ENCODE measurements around the gene PSIP1. TPM values are rescaled to one million over a fixed set of nuclear protein-coding genes. Genes with fewer than 3 reads are reported as not detected.

Gene PSIP1
- total RNA-seq, 1 experiment from 2014 or later = 56.2 TPM

DNA sequence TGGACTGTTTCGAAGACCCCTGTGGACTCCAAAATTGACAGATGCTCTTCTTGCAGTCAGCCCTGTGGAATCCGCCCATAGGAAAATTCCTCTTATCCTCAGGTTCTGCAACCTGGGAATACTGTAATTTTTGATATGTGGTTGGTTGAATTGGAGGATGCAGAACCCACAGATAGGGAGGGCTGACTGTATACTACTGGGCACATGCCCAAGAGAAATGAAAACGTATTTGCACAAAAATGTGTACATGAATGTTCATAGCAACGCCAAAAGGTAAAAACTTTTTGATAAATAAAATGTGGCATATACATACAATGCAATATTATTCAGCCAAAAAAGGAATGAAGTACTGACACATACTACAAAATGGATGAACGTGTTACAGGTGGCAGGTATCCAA is 90.0 kb downstream of the PSIP1 start:
- CTCF ChIA-PET = no interaction called here
- H3K27me3 Mint-ChIP-seq (ENCODE audit: unreplicated experiment) = no peaks in the 10 kb centered on the region
- H3K27ac Mint-ChIP-seq (ENCODE audit: unreplicated experiment) = no peak overlapping the region
- no peak overlapping the region for H3K4me3 Mint-ChIP-seq (ENCODE audit: low read depth, unreplicated experiment)
- TF ChIP-seq, protein P1, sequence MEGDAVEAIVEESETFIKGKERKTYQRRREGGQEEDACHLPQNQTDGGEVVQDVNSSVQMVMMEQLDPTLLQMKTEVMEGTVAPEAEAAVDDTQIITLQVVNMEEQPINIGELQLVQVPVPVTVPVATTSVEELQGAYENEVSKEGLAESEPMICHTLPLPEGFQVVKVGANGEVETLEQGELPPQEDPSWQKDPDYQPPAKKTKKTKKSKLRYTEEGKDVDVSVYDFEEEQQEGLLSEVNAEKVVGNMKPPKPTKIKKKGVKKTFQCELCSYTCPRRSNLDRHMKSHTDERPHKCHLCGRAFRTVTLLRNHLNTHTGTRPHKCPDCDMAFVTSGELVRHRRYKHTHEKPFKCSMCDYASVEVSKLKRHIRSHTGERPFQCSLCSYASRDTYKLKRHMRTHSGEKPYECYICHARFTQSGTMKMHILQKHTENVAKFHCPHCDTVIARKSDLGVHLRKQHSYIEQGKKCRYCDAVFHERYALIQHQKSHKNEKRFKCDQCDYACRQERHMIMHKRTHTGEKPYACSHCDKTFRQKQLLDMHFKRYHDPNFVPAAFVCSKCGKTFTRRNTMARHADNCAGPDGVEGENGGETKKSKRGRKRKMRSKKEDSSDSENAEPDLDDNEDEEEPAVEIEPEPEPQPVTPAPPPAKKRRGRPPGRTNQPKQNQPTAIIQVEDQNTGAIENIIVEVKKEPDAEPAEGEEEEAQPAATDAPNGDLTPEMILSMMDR (IDR thresholded peaks at IDR 0.05; ENCODE audit: unreplicated experiment) = no peak
- BruUV-seq (replicated peaks) = no TSS peak
- H3K9me3 Mint-ChIP-seq (ENCODE audit: low read depth, unreplicated experiment) = no peaks in the 10 kb centered on the region
- peaks cover 25% of the 10 kb centered on the region for H3K36me3 Mint-ChIP-seq (ENCODE audit: insufficient read depth, unreplicated experiment)
- H3K4me1 Mint-ChIP-seq (ENCODE audit: low read depth, unreplicated experiment) = peaks cover 24% of the 10 kb centered on the region
- intact Hi-C loops (cut with micrococcal nuclease; ENCODE audit: unreplicated experiment) = no loop called here
- no peak for DNase-seq

DNA sequence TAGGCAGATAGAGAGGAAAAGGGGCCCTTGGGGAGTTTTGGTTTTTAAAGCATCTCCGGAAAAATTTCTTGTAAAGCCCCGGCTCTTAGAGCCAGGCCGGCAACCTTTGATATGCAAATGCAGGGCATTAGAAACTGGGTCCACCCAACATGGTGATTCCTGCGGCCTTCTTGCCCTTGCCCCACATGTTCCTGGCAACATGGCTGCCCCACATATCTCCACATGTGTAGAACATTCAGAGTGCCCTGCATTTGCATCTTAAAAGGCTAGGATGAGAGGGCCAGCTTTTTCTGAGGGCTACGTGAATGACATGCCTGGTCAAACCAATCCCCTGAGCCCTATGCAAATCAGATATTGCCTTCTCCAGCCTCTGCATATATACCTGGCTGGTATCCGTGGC is 93.1 kb downstream of the PSIP1 start:
- TF ChIP-seq, protein P1 (IDR thresholded peaks at IDR 0.05; ENCODE audit: unreplicated experiment) = no peak
- Mint-ChIP-seq H3K4me1 (ENCODE audit: low read depth, unreplicated experiment) (peaks cover 13% of the 10 kb centered on the region), H3K36me3 (ENCODE audit: insufficient read depth, unreplicated experiment) (peaks cover 5% of the 10 kb centered on the region), H3K9me3 (ENCODE audit: low read depth, unreplicated experiment) (no peaks in the 10 kb centered on the region), H3K27ac (ENCODE audit: unreplicated experiment) (no peak overlapping the region), H3K27me3 (ENCODE audit: unreplicated experiment) (no peaks in the 10 kb centered on the region), H3K4me3 (ENCODE audit: low read depth, unreplicated experiment) (no peak overlapping the region)
- BruUV-seq (replicated peaks) = no TSS peak
- CTCF ChIA-PET = no interaction called here
- intact Hi-C loops (cut with micrococcal nuclease; ENCODE audit: unreplicated experiment) = loop anchor here (2.0 to 5.0 kb wide), 3 partner anchors 110 to 190 kb away; partner anchors contain the start of gene TTC39B
- no peak for DNase-seq

DNA sequence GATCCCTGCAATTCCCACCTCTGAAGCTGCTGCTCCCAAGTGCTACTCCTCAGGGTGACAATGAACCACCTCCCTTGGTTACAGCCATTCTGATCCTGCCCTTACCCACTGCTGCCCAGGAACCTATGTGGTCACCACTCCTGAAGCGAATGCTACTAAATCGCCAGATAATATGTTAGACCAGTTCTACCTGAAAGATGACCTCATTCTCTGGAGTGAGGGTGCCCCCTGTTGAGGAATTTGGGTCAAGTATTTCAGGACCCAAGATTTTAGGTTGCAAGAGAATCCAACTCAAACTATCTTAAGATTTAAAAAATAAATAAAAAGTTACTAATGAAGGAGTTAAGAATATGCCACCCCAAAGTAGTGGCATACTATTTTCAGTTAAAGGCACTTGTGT is 93.9 kb downstream of the PSIP1 start:
- Mint-ChIP-seq H3K27ac (ENCODE audit: unreplicated experiment) (no peak overlapping the region), H3K36me3 (ENCODE audit: insufficient read depth, unreplicated experiment) (no peaks in the 10 kb centered on the region)

More for the DNA sequence above, 93.9 kb downstream of the PSIP1 start:
- Mint-ChIP-seq H3K4me3 (ENCODE audit: low read depth, unreplicated experiment) (no peak overlapping the region), H3K4me1 (ENCODE audit: low read depth, unreplicated experiment) (peaks cover 9% of the 10 kb centered on the region), H3K27me3 (ENCODE audit: unreplicated experiment) (no peaks in the 10 kb centered on the region), H3K9me3 (ENCODE audit: low read depth, unreplicated experiment) (no peaks in the 10 kb centered on the region)
- TF ChIP-seq, protein P1 (IDR thresholded peaks at IDR 0.05; ENCODE audit: unreplicated experiment) = peak; percentile 18
- peak; percentile 59 for DNase-seq
- CTCF ChIA-PET = interaction anchor here (1.1 kb wide), 1 partner anchor 205 kb away, joined by 3 read pairs; no protein-coding TSS in a partner anchor
- intact Hi-C loops (cut with micrococcal nuclease; ENCODE audit: unreplicated experiment) = loop anchor here (2.0 to 5.0 kb wide), 3 partner anchors 110 to 190 kb away; partner anchors contain the start of gene TTC39B
- no TSS peak for BruUV-seq (replicated peaks)

Other genes starting within 250 kb of the PSIP1 start
- gene TTC39B, start 203.8 kb downstream of the PSIP1 start, total RNA-seq (2022) = 6.0 and 7.5 TPM in 2 replicates
- 17.1 and 18.3 TPM in 2 replicates for gene SNAPC3, start 88.1 kb downstream of the PSIP1 start, total RNA-seq (2022)
- 2.1 and 2.4 TPM in 2 replicates for gene CCDC171, start 42.1 kb upstream of the PSIP1 start, total RNA-seq (2022)